ENCODE data around the gene ARHGAP26.
A peak's percentile ranks its signal among the peaks of the same experiment; 100 is the strongest.

The ARHGAP26 gene

DNA sequence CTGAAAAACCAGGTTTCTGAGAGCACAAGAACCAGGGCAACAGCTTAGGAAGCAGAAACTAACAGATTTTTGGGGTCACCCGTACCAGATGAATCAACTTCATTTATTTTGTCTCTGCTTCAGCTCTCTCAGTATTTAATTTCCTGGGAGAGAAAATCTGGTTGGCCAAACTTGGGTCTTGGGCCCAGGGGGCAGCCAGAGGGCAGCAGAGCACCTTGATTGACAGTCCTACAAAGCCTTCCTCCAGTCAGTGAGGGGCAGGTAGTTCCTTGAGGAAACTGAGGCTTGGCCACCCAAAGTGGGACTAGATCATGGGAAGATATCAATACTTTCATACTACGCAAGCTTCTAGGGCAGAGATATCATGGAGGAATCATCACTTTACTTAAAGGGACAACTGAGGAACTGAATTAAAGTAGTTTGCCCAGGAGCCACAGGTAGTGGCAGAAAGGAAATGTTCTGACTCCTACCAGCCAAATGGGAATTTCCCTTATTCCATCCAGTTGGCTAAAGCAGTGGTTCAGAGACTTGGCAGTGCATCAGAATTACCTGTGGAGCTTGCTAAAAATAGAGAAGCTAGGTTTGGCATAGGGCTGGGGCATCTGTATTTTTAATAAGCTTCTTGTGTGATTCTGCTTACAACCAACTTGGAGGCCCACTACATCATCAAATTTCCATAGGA, 21.5 kb upstream of the ARHGAP26 start:
- H3K4me3 ChIP-seq (ENCODE audit: low read depth, low read length), result no peak overlapping the region
- no peak for DNase-seq (ENCODE audit: low read depth)

- no peak for DNase-seq (ENCODE audit: low read depth)
- H3K4me3 ChIP-seq (ENCODE audit: low read depth, low read length), result no peak overlapping the region
Measured at GRCh38 chr5:142749321-142749720, 20.9 kb upstream of the ARHGAP26 start.

DNA sequence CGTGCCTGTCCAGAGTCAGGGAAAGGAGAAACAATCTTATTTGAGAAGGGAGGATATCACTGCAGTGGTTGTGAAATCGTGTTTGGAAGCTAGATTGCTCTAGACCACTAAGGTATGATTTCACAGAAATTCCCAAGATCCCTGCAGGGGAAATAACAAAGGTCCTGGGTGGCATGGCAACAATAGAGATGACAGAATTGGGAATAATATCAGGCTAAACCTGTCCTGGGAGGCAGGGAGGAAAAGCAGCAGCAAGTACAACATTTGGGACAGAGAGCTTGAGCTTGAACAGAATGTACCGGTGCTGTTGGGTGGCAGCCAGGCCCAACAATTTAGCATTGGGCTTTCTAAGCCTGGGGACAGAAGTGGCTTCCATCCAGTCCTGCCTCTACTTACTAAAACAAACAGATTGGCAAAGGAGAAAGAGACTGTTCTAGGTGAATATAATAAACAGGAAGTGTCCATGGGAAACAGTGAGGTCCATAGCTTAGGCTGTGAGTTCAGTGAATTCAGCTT, 17.0 kb upstream of the ARHGAP26 start:
- no peak overlapping the region for H3K4me3 ChIP-seq (ENCODE audit: low read depth, low read length)
- no peak for DNase-seq (ENCODE audit: low read depth)

DNA sequence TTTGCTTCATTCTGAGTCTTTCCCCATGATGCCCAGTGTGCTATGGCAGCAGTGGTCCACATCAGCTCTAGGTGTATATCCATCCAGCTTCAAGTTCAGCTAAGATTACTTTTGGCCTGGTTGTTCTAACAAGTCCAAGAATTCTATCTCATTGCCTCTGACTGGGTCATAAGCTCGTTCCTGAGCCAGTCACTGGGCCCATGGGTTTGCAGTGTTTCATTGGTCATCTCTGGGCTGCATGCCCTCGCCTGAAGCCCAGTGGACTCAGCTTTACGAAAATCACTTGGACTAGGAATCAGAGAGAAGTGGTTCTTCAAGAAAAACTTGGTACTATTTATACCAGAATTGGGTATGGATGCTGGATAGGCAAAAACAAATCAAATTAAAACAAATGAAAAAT, 16.1 kb upstream of the ARHGAP26 start:
- DNase-seq (ENCODE audit: low read depth), result no peak
- no peak overlapping the region for H3K4me3 ChIP-seq (ENCODE audit: low read depth, low read length)

GRCh38 chr5:142756576-142756975, 13.6 kb upstream of the ARHGAP26 start:
- no peak overlapping the region for H3K4me3 ChIP-seq (ENCODE audit: low read depth, low read length)

GRCh38 chr5:142757564-142757963, 12.6 kb upstream of the ARHGAP26 start:
- no peak overlapping the region for H3K4me3 ChIP-seq (ENCODE audit: low read depth, low read length)
- no peak for DNase-seq (ENCODE audit: low read depth)

More at GRCh38 chr5:142756576-142756975, 13.6 kb upstream of the ARHGAP26 start:
- DNase-seq (ENCODE audit: low read depth), result no peak

DNA sequence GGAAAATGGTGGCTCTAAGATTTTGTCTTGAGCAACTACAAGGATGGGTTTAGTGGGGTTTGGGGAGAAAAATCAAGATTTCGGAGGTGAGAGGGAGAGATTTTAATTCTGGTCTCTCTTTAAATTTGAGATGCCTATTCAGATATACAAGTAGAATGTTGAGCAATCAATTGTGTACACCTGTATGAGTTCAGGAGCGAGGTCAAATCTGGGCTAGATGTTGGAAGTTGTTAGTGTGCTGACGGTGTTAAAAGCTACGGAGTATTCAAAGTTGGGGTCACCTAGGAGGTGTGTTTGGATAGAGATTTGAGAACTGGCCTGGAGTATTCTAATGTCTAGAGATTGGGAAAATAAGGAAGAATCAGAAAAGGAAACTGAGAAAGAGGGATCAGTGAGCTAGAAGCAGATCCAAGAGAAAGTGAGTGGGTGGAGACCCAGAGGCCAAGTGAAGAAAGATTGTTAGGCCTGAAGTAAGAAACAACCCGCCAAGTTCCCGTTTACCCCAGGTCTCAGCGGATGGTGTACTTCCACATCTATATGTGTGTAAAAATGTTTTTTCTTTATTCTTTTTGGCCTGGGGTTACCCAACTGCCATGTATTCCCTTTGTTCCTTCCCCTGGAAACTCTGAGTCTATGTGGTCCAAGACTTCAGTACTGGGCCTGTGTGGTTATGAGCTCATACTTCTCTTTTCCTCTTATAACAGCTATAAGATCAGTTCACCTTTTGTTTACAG, 11.9 kb upstream of the ARHGAP26 start:
- no peak for DNase-seq (ENCODE audit: low read depth)
- no peak overlapping the region for H3K4me3 ChIP-seq (ENCODE audit: low read depth, low read length)

GRCh38 chr5:142758796-142759145, 11.4 kb upstream of the ARHGAP26 start:
- no peak overlapping the region for H3K4me3 ChIP-seq (ENCODE audit: low read depth, low read length)
- DNase-seq (ENCODE audit: low read depth), result no peak

DNA sequence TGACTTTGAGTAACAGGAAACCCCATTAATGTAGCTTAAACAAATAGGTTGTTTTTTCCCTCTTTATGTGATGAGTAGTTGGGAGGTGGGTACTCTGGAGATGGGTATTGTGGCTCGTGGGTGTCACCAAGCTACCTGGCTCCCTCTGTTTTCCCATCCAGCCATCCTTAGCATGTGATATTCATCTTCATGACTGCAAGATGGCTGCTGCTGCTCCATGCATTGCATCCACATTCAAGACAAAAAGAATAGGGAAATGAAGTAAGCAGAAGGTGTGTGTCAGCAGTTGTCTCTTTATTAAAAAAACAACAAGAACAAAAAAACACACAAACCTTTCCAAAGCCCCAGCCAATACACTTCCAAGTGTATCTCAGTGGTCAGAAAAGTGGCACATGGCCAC, 6.5 kb upstream of the ARHGAP26 start:
- no peak overlapping the region for H3K4me3 ChIP-seq (ENCODE audit: low read depth, low read length)
- DNase-seq (ENCODE audit: low read depth), result no peak

- H3K4me3 ChIP-seq (ENCODE audit: low read depth, low read length), result no peak overlapping the region
- no peak for DNase-seq (ENCODE audit: low read depth)
Measured at GRCh38 chr5:142767178-142767577, 3.0 kb upstream of the ARHGAP26 start.

DNA sequence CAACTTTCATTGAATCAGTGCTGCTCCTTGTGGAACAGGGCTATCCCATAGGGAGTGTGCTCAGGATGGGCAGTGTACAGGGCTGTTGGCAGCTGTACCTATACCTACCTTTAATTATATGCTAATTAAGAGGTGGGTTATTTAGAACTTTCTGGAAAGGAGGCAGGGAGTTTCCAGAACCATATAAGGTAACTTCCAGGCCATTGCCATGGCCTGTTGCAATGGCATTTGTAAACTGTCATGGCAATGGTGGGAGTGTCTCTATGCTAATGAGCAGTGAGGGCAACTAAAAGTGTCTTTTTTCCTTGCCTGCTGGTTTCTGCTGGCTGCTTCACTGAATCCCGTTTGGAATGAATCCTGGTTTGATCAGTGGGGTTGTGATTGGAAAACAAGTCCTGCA, 2.3 kb upstream of the ARHGAP26 start:
- DNase-seq (ENCODE audit: low read depth), result no peak
- no peak overlapping the region for H3K4me3 ChIP-seq (ENCODE audit: low read depth, low read length)

DNA sequence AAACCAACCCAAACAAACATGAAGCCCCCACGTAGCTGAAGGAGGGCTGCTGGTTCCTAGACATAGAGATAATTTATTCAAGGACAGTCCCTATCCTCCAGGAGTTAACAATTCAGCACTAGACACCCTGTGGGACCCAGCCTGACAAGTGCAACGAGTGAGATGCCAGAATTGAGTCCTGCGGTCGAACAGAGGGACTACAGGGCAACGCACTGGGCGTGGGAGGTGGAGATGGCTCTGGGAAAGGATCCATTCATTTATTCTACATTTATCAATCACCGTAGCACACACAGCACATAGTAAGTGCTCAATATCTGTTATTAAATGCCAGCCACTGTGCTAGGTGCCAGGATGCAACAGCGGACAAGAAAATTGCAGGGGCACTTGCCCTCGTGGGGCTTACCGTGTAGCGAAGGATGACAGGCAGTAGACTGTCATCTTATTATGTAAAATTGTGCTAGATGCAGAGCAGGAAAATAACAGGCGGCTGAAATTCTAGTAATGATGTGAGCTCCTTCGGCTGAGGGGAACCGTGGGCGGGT, 855 bp upstream of the ARHGAP26 start:
- no peak for DNase-seq (ENCODE audit: low read depth)
- peak overlapping the region; percentile 76 for H3K4me3 ChIP-seq (ENCODE audit: low read depth, low read length)

DNA sequence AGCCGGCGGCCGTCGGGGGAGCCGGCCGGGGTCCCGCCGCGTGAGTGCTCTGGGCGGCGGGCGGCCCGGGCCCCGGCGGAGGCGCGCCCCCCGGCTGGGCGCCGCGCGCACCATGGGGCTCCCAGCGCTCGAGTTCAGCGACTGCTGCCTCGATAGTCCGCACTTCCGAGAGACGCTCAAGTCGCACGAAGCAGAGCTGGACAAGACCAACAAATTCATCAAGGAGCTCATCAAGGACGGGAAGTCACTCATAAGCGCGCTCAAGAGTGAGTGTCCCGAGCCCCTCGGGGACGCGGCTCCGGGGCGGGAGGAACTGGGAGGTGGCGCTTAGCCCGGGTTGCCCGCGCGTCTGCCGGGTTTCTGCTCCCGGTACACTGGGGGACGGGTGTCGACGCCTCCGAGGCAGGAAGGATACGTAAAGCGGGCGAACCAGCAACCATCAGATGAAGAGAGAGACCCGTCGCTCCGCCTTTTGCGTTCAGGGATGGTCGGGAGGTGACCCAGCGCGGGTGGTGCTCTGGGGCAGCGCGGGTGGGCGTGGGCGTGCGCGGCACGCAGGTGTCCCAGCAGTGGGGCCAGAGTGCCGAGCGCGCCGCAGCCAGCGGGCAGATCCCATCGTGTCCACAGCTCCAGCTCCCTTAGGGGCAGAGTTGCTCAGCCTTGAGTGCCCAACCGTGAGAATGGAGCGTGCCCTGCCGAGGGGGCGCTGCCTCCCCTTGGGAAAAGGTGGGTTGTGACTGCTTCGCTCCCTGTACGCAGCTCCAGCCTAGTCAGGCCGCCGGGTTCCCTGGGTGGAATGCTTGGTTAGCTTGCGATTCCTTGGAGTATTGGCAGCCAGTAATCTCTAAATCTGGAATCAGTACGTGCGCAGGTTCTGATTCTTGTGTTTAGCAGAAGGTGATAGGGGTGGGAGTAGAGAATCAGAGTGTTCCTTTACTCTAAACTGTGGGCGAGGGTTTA, 753 bp downstream of the ARHGAP26 start:
- no peak for DNase-seq (ENCODE audit: low read depth)
- peak overlapping the region; percentile 76 for H3K4me3 ChIP-seq (ENCODE audit: low read depth, low read length)

DNA sequence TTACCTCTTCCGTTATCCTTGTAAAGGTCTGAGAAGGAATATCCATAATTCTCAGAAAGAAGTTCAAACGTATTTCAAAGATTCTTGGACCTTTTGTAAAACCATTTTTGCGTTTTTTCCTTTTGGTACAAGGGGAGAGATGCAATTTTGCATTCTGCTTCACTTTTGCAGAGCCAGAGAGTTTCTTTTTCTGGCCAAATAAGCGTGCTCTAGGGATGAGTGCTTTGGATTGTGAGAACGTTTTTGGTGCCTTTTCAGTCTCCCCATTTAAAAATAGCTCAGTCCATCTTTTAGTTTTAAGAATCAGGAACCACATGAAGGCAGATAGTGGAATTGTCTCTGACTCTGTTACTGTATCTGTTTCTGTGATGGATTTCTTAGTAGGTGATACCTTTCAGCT, 1.5 kb downstream of the ARHGAP26 start:
- DNase-seq (ENCODE audit: low read depth), result no peak
- H3K4me3 ChIP-seq (ENCODE audit: low read depth, low read length), result peak overlapping the region; percentile 76

- no peak overlapping the region for H3K4me3 ChIP-seq (ENCODE audit: low read depth, low read length)
- DNase-seq (ENCODE audit: low read depth), result no peak
Measured at GRCh38 chr5:142772446-142773293, 2.5 kb downstream of the ARHGAP26 start.

DNA sequence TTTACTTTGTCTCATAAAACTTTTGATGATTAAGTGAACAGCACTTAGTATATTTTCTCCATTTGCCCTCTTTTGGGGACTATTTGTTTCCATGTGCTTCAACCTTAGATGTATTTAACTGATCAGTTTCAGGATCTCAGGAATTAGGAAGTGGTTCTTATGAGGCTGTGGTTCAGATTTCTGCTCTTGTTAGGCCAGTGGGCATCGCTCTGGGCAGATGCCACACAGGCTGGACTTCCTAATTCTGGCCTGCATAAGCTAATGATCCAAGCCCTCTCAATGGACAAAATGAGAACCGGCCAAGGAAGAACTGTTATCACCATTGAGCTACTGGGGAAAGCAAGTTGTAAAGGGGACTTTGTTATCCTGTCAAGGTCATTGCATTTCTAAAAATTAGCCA, 6.9 kb downstream of the ARHGAP26 start:
- H3K4me3 ChIP-seq (ENCODE audit: low read depth, low read length), result no peak overlapping the region
- DNase-seq (ENCODE audit: low read depth), result no peak

- H3K4me3 ChIP-seq (ENCODE audit: low read depth, low read length), result no peak overlapping the region
- DNase-seq (ENCODE audit: low read depth), result no peak
Measured at GRCh38 chr5:142777850-142778249, 7.7 kb downstream of the ARHGAP26 start.

DNA sequence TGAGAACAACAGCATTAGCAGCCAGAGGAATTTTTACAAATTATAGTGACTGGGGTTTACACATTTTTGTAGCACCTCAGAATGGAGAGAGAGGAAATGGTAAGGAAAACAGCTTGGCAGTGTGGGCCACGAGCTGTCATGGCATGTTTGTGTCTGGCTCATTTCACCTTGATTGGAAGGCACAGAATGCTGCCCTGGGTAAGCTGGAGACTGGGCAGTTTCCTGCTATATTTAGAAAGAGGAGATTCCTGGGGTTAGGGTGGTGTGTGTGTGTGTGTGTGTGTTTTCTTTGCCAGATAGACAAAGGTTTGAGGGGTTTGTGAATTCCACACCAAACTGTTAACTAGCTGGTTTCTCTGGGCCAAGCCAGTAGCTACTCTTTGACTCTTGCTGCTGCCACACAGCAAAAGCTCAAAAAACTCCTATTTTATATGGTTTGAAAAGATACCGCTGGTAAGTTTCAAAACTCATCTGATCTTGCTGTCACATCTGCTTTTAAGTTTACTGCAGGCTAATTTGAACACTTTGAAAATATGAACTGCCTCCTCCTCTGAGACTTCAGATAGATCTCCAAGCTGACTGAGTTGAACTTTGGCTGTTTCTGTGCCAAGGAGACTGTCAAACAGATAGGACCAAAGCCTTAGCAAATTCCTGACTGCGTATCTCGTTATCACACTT, 9.1 kb downstream of the ARHGAP26 start:
- no peak for DNase-seq (ENCODE audit: low read depth)
- no peak overlapping the region for H3K4me3 ChIP-seq (ENCODE audit: low read depth, low read length)
